Endothelial cell (in vitro differentiated cells): ENCODE measurements around the gene NXN. TPM values are rescaled to one million over a fixed set of nuclear protein-coding genes. Genes with fewer than 3 reads are reported as not detected.

Experiments
- DNase-seq: peaks from one replicate; pipeline ENCODE4 v3.0.0; 2021; ENCODE audit warnings: low spot score
- H3K27ac Mint-ChIP-seq: one replicate; pipeline ENCODE4 v1.8.0; 2021; ENCODE audit warnings: mixed read lengths, inconsistent platforms; ENCODE audit not compliant: unreplicated experiment
- H3K27me3 Mint-ChIP-seq: one replicate; pipeline ENCODE4 v1.8.0; 2021; ENCODE audit warnings: mild to moderate bottlenecking, moderate library complexity, mixed read lengths, inconsistent platforms; ENCODE audit not compliant: unreplicated experiment
- H3K36me3 Mint-ChIP-seq: one replicate; pipeline ENCODE4 v1.8.0; 2021; ENCODE audit warnings: mild to moderate bottlenecking, low read depth, mixed read lengths, inconsistent platforms; ENCODE audit not compliant: unreplicated experiment
- H3K4me1 Mint-ChIP-seq: one replicate; pipeline ENCODE4 v1.8.0; 2021; ENCODE audit warnings: mild to moderate bottlenecking, mixed read lengths, inconsistent platforms; ENCODE audit not compliant: unreplicated experiment
- H3K4me3 Mint-ChIP-seq: one replicate; pipeline ENCODE4 v1.8.0; 2021; ENCODE audit warnings: mild to moderate bottlenecking, mixed read lengths, inconsistent platforms; ENCODE audit not compliant: unreplicated experiment
- H3K9me3 Mint-ChIP-seq: one replicate; pipeline ENCODE4 v1.8.0; 2021; ENCODE audit warnings: mixed read lengths, inconsistent platforms; ENCODE audit not compliant: unreplicated experiment
- total RNA-seq: library from RNA; stranded (reverse); fragmentation: NEBNext Ultra II Directional; extraction: Animal tissue kit (Norgen Biotek cat#: 25700); gene quantifications from one replicate; pipeline ENCODE4 v1.2.1, GENCODE V29; 2021; ENCODE audit not compliant: unreplicated experiment
- TF ChIP-seq, protein P1 (sequence below): fragments of 200-600 bp; sonication (generic); IDR thresholded peaks from one replicate; pipeline ENCODE4 v1.5.0; 2021; ENCODE audit warnings: antibody characterized with exemption; ENCODE audit not compliant: unreplicated experiment

Gene NXN
- total RNA-seq, 1 donor from 2014 or later, result 53.9 TPM

DNA sequence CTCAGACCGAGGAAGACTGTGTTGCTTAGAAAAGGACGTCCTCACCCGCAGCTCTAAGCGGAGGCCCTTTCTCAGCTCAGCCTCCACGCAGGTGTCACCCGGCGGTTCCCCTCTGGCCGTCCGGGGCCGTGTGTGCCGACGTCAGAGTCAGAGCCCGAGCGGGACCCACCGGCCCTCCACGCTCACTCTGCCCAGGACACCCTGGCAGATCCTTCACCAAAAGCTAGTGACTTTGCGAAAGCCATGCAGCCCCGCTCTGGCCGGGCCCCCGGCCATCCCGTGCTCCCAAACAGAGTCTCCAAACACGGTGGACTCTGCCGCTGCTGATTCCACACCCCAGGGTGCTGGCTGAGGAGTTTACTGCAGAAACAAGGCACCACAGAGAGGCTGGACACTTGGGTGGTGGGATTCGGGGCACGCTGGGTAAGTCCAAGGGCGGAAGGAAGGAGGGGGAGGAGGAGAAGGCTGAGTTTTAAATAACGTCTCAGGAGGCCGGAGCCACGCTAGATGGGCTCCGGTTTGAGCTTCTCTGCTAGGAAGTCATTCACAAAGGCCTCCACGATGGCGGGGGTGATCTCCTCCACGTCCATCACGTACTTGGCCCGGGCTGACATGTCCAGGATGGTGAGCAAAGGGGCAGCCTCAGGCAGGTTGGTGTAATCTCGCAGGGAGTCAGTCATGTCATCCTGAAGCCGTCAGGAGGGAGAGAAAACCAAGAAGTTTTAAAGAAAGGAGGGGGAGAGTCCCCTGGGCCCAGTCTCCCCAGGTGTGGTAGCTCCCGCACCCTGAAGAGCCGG is 178.9 kb downstream of the NXN start:
- Mint-ChIP-seq H3K4me3 (no peak overlapping the region), H3K27ac (no peak overlapping the region), H3K36me3 (peaks cover 23% of the 10 kb centered on the region), H3K4me1 (peaks cover 10% of the 10 kb centered on the region), H3K9me3 (no peaks in the 10 kb centered on the region), H3K27me3 (peaks cover 4% of the 10 kb centered on the region)
- DNase-seq, result no peak
- TF ChIP-seq, protein P1, sequence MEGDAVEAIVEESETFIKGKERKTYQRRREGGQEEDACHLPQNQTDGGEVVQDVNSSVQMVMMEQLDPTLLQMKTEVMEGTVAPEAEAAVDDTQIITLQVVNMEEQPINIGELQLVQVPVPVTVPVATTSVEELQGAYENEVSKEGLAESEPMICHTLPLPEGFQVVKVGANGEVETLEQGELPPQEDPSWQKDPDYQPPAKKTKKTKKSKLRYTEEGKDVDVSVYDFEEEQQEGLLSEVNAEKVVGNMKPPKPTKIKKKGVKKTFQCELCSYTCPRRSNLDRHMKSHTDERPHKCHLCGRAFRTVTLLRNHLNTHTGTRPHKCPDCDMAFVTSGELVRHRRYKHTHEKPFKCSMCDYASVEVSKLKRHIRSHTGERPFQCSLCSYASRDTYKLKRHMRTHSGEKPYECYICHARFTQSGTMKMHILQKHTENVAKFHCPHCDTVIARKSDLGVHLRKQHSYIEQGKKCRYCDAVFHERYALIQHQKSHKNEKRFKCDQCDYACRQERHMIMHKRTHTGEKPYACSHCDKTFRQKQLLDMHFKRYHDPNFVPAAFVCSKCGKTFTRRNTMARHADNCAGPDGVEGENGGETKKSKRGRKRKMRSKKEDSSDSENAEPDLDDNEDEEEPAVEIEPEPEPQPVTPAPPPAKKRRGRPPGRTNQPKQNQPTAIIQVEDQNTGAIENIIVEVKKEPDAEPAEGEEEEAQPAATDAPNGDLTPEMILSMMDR, result no peak

DNA sequence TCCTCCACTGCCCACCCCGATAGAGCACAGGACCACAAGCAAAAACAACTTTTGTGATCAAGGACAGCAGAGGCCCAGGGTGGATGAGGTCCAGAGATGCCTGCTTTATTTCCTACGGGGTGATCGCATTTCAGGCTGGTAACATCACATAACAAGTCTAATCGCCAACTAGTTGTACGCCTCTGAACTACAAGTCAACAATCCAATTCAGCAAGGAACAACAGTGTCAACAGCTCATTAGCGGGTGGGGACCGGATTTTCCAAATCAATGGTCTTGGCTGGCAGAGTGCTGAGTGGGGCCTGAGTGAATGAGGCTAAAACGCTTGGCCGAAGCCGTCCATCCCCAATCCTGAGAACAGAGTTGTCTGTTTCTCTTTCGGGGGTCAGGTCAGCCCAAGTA is 180.3 kb downstream of the NXN start:
- Mint-ChIP-seq H3K36me3 (peaks cover 23% of the 10 kb centered on the region), H3K4me1 (peaks cover 22% of the 10 kb centered on the region), H3K27ac (no peak overlapping the region), H3K27me3 (peaks cover 3% of the 10 kb centered on the region), H3K4me3 (no peak overlapping the region), H3K9me3 (no peaks in the 10 kb centered on the region)
- no peak for DNase-seq
- TF ChIP-seq, protein P1, result no peak

DNA sequence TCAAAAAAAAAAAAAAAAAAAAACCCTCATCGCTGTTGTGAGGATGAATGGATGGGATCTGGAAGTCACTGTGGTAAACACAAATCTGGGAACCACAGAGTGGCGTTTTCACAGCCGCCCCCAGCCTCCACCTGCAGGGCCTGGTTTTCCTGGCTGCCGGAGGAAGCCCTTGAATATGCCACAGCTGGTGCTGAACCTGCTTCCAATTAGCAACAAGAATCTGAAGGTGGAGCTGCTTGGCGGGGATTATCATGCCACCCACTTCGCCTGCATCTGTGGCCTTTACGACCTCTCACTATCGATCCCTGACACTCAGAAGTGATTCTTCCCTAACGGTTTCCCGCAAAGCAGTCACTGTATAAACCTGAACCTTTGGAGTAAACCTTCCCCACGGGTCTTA is 181.3 kb downstream of the NXN start:
- Mint-ChIP-seq H3K4me3 (no peak overlapping the region), H3K9me3 (no peaks in the 10 kb centered on the region), H3K4me1 (peaks cover 22% of the 10 kb centered on the region), H3K27ac (no peak overlapping the region), H3K36me3 (peaks cover 19% of the 10 kb centered on the region), H3K27me3 (peaks cover 3% of the 10 kb centered on the region)
- DNase-seq, result no peak
- TF ChIP-seq, protein P1, result no peak

DNA sequence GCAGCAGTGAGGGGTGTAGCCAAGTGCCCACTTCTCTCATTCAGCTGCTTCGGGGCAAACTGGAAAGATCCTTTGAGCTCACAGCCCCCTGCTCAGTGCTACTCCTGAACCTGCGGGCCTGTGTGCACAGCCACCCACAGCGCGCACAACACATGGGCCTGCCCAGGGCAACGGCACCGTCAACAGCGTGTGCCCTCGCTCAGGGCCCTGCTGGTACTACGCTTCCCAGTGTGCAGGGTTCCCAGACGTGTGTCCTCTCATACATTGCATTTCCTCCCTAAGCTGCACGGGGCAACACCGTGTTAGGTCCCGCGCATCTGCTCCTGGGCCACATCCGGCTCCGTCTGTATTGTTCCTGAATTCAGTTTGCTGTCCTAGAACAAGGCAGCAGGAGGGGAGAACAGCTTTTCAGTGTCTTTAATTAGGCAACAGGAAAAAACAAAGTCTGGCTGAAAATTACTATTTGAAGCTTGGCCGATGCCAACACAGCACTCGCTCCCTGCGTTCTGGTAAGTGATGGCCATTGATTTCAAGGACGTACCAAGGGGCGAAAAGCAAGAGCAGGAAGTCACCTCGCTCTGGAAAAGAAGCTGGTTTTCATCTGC is 182.2 kb downstream of the NXN start:
- peaks cover 22% of the 10 kb centered on the region for H3K4me1 Mint-ChIP-seq
- peaks cover 19% of the 10 kb centered on the region for H3K36me3 Mint-ChIP-seq
- no peak overlapping the region for H3K27ac Mint-ChIP-seq
- no peak overlapping the region for H3K4me3 Mint-ChIP-seq
- TF ChIP-seq, protein P1, result no peak
- H3K27me3 Mint-ChIP-seq, result peaks cover 3% of the 10 kb centered on the region
- no peak for DNase-seq
- H3K9me3 Mint-ChIP-seq, result no peaks in the 10 kb centered on the region

DNA sequence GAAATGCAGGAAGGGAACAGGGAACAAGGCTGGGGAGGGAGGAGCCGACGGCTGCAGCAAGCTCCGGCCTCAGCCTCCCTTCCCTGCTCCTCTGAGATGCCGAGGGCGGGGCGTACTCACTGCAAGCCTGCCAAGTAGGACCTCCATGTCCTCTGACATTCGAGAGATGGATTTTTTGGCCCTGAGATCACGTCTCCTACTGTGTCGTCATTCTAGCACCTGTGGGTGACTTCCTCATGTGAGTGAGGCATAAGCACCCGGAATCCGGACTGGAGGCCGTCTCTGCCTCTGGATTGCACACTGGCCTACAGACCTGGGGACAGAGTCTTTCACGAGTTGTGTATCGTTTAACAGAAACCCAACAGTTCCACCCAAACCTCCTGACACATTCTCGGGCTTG is 183.0 kb downstream of the NXN start:
- H3K27me3 Mint-ChIP-seq, result peaks cover 5% of the 10 kb centered on the region
- no peaks in the 10 kb centered on the region for H3K9me3 Mint-ChIP-seq
- TF ChIP-seq, protein P1, result no peak
- peaks cover 25% of the 10 kb centered on the region for H3K4me1 Mint-ChIP-seq
- H3K27ac Mint-ChIP-seq, result no peak overlapping the region
- no peak for DNase-seq
- H3K36me3 Mint-ChIP-seq, result peaks cover 17% of the 10 kb centered on the region
- no peak overlapping the region for H3K4me3 Mint-ChIP-seq
